Natural killer cell (primary cell): Measurements from ENCODE around the gene KIF5B. TPM values are rescaled to one million over a fixed set of nuclear protein-coding genes. Genes with fewer than 3 reads are reported as not detected.
"Not testable (repeated sequence)": the region's sequence is repeated elsewhere in the genome, so short reads cannot be mapped to it uniquely, and the experiment has no call there.

ENCODE experiments used
- ATAC-seq, 3 donors: fragments of 150-1000 bp in 2 of 3; fragments of 200-7000 bp in 1 of 3; cut with Tn5 transposase; 1 replicate in 1 of 3; 2 replicates in 2 of 3; pipeline ENCODE4 v1.10.0; 2021; ENCODE audit warnings: mild to moderate bottlenecking in 2 of 3, moderate library complexity in 2 of 3
- DNase-seq, 2 donors: peaks; one replicate each; pipeline versions ENCODE4 v3.0.0 to v3.0.0-alpha.2; 2013 to 2021; ENCODE audit warnings: mixed read lengths in 1 of 2
- H3K27ac ChIP-seq: one replicate; pipeline ENCODE4 v1.5.1; 2013; ENCODE audit warnings: mild to moderate bottlenecking, low read length
- H3K27me3 ChIP-seq: one replicate; pipeline ENCODE4 v1.6.1; 2013; ENCODE audit warnings: low read length; ENCODE audit not compliant: control insufficient read depth, insufficient read depth
- H3K36me3 ChIP-seq: one replicate; pipeline ENCODE4 v1.6.1; 2013; ENCODE audit warnings: low read length; ENCODE audit not compliant: control insufficient read depth, insufficient read depth
- H3K4me1 ChIP-seq: one replicate; pipeline ENCODE4 v1.6.1; 2013; ENCODE audit warnings: low read length; ENCODE audit not compliant: control insufficient read depth, insufficient read depth
- H3K4me3 ChIP-seq: one replicate; pipeline ENCODE4 v1.5.1; 2013; ENCODE audit warnings: low read length
- H3K9me3 ChIP-seq: one replicate; pipeline ENCODE4 v1.6.1; 2013; ENCODE audit warnings: low read length; ENCODE audit not compliant: control insufficient read depth, insufficient read depth
- H3K27ac Mint-ChIP-seq, 2 donors: one replicate each; pipeline ENCODE4 v1.8.0; 2022; ENCODE audit warnings: mild to moderate bottlenecking in 2 of 2, mixed read lengths in 2 of 2, moderate library complexity in 1 of 2
- H3K27me3 Mint-ChIP-seq, 2 donors: one replicate each; pipeline ENCODE4 v1.8.0; 2022; ENCODE audit warnings: low read depth in 2 of 2, mixed read lengths in 2 of 2
- H3K36me3 Mint-ChIP-seq: one replicate; pipeline ENCODE4 v1.8.0; 2022; ENCODE audit warnings: mixed read lengths
- H3K4me1 Mint-ChIP-seq, 2 donors: one replicate each; pipeline ENCODE4 v1.8.0; 2022; ENCODE audit warnings: mixed read lengths in 2 of 2
- H3K4me3 Mint-ChIP-seq: one replicate; pipeline ENCODE4 v1.8.0; 2022; ENCODE audit warnings: mild to moderate bottlenecking, moderate library complexity, mixed read lengths
- H3K9me3 Mint-ChIP-seq, 2 donors: one replicate each; pipeline ENCODE4 v1.8.0; 2022; ENCODE audit warnings: mixed read lengths in 2 of 2
- CTCF ChIP-seq: fragments of 200-600 bp; IDR thresholded peaks from one replicate; pipeline ENCODE4 v1.8.0; 2022; ENCODE audit warnings: antibody characterized with exemption
- WGBS: methylation state at CpG from one replicate; pipeline ENCODE4 v1.1.7; 2013; ENCODE audit warnings: missing lambda C conversion rate; ENCODE audit not compliant: insufficient coverage; 5-methylcytosine and 5-hydroxymethylcytosine counted together
- intact Hi-C: fragments of 100-400 bp; cut with micrococcal nuclease; formaldehyde crosslinking; loops from one replicate; pipeline ENCODE4 v1.14.2; 2022
- total RNA-seq, 4 donors: library from RNA; stranded (reverse); fragments of 120-200 nt in 1 of 4; gene quantifications; one replicate each; pipeline versions ENCODE4 v1.2.3 to v1.2.4, GENCODE V29; 2013 to 2022

Gene KIF5B
- total RNA-seq, 3 donors from 2014 or later (not counting 1 experiment from before 2014, with no cell fraction given), result 51.0 to 64.2 (median 61.1) TPM

GRCh38 chr10:32104181-32104580 is 48.0 kb upstream of the KIF5B start:
- Histone ChIP-seq H3K4me1 (no peaks in the 10 kb centered on the region), H3K27me3 (no peaks in the 10 kb centered on the region), H3K27ac (no peak overlapping the region), H3K36me3 (no peaks in the 10 kb centered on the region), H3K9me3 (no peaks in the 10 kb centered on the region), H3K4me3 (no peak overlapping the region)
- H3K27ac Mint-ChIP-seq, result no peak overlapping the region
- ATAC-seq (no peak), DNase-seq (no peak)
- H3K4me1 Mint-ChIP-seq, result no peaks in the 10 kb centered on the region
- intact Hi-C loops, result no loop called here
- no peak overlapping the region for H3K4me3 Mint-ChIP-seq
- peaks cover 4 to 12% of the 10 kb centered on the region in 2 donors for H3K27me3 Mint-ChIP-seq
- no peak for TF ChIP-seq CTCF
- 86% methylated on average over 3 of the region's 3 CpGs for WGBS
- H3K9me3 Mint-ChIP-seq, result no peaks in the 10 kb centered on the region
- no peaks in the 10 kb centered on the region for H3K36me3 Mint-ChIP-seq

GRCh38 chr10:32103721-32104120 is 47.5 kb upstream of the KIF5B start:
- 92% methylated on average over 3 of the region's 3 CpGs for WGBS
- ATAC-seq, result no peak
- intact Hi-C loops, result no loop called here

GRCh38 chr10:32098566-32099259 is 42.5 kb upstream of the KIF5B start:
- H3K36me3 ChIP-seq, H3K27ac Mint-ChIP-seq, H3K9me3 ChIP-seq, H3K27ac ChIP-seq, ATAC-seq, intact Hi-C loops, H3K4me3 ChIP-seq, H3K4me1 ChIP-seq, H3K27me3 ChIP-seq, H3K4me1 Mint-ChIP-seq, H3K4me3 Mint-ChIP-seq, H3K36me3 Mint-ChIP-seq, H3K9me3 Mint-ChIP-seq, DNase-seq: not testable (repeated sequence)
- WGBS, result 66% methylated on average over 4 of the region's 4 CpGs
- H3K27me3 Mint-ChIP-seq, result peaks cover 10 to 17% of the 10 kb centered on the region in 2 donors

More at GRCh38 chr10:32103721-32104120, 47.5 kb upstream of the KIF5B start:
- no peak for TF ChIP-seq CTCF
- DNase-seq, result no peak
- Mint-ChIP-seq H3K27ac (no peak overlapping the region), H3K9me3 (no peaks in the 10 kb centered on the region), H3K4me1 (no peaks in the 10 kb centered on the region), H3K4me3 (no peak overlapping the region), H3K27me3 (peaks cover 4 to 12% of the 10 kb centered on the region in 2 donors), H3K36me3 (no peaks in the 10 kb centered on the region)
- Histone ChIP-seq H3K27me3 (no peaks in the 10 kb centered on the region), H3K4me3 (no peak overlapping the region), H3K4me1 (no peaks in the 10 kb centered on the region), H3K27ac (no peak overlapping the region), H3K36me3 (no peaks in the 10 kb centered on the region), H3K9me3 (no peaks in the 10 kb centered on the region)

- Histone ChIP-seq H3K4me3 (no peak overlapping the region), H3K27me3 (no peaks in the 10 kb centered on the region), H3K4me1 (no peaks in the 10 kb centered on the region), H3K9me3 (no peaks in the 10 kb centered on the region), H3K36me3 (no peaks in the 10 kb centered on the region), H3K27ac (no peak overlapping the region)
- no peak for TF ChIP-seq CTCF
- no peaks in the 10 kb centered on the region for H3K4me1 Mint-ChIP-seq
- no peaks in the 10 kb centered on the region for H3K36me3 Mint-ChIP-seq
- ATAC-seq, result no peak
- no peak overlapping the region for H3K4me3 Mint-ChIP-seq
- 100% methylated on average over 2 of the region's 2 CpGs for WGBS
- DNase-seq, result no peak
- intact Hi-C loops, result no loop called here
- H3K9me3 Mint-ChIP-seq, result no peaks in the 10 kb centered on the region
- H3K27ac Mint-ChIP-seq, result no peak overlapping the region
- peaks cover 15 to 23% of the 10 kb centered on the region in 2 donors for H3K27me3 Mint-ChIP-seq
These were observed 39.0 kb upstream of the KIF5B start for GRCh38 chr10:32095116-32095733.
